ENCODE measurements around the gene CILP2.

Gene CILP2

GRCh38 chr19:19549804-19550464 lies 11.9 kb downstream of the CILP2 start:
- no peaks in the 10 kb centered on the region for H3K36me3 ChIP-seq (ENCODE audit: insufficient read depth, low read length)
- H3K27me3 ChIP-seq (ENCODE audit: insufficient read depth, low read length), result no peaks in the 10 kb centered on the region
- no peak overlapping the region for H3K4me3 ChIP-seq (ENCODE audit: low read length)
- H3K9me3 ChIP-seq (ENCODE audit: low read length), result peaks cover 3% of the 10 kb centered on the region
- H2AFZ ChIP-seq (ENCODE audit: low read depth, low read length), result no peak overlapping the region
- no peaks in the 10 kb centered on the region for H3K4me1 ChIP-seq (ENCODE audit: insufficient read depth, low read length)

DNA sequence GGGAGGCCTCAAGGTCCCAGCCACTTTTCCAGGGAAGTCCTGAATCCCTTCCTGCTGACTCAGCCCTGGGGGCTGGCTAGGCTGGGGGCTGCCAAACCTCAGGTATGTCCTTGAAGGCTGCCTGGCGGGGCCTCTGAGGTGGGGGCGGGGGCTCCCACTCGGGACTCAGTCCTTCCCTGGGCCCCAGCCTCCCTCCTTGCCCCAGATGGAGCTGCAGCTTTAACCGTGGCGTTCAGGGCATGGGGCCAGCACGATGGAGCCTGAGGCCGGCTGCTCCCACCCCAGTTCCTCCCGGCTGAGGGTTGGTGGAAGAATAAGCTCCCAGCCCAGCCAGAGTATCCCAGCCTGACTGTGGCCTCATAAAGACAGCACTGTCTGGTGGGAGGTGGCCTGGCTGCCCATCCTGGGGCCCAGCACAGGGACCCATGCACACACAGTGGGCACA lies 12.4 kb downstream of the CILP2 start:
- H3K4me1 ChIP-seq (ENCODE audit: insufficient read depth, low read length), result no peaks in the 10 kb centered on the region
- H2AFZ ChIP-seq (ENCODE audit: low read depth, low read length), result no peak overlapping the region
- H3K36me3 ChIP-seq (ENCODE audit: insufficient read depth, low read length), result no peaks in the 10 kb centered on the region
- H3K9me3 ChIP-seq (ENCODE audit: low read length), result no peaks in the 10 kb centered on the region
- no peaks in the 10 kb centered on the region for H3K27me3 ChIP-seq (ENCODE audit: insufficient read depth, low read length)
- H3K4me3 ChIP-seq (ENCODE audit: low read length), result no peak overlapping the region

- no peaks in the 10 kb centered on the region for H3K9me3 ChIP-seq (ENCODE audit: low read length)
- H2AFZ ChIP-seq (ENCODE audit: low read depth, low read length), result no peak overlapping the region
- no peaks in the 10 kb centered on the region for H3K36me3 ChIP-seq (ENCODE audit: insufficient read depth, low read length)
- H3K27me3 ChIP-seq (ENCODE audit: insufficient read depth, low read length), result no peaks in the 10 kb centered on the region
- no peak overlapping the region for H3K4me3 ChIP-seq (ENCODE audit: low read length)
- no peaks in the 10 kb centered on the region for H3K4me1 ChIP-seq (ENCODE audit: insufficient read depth, low read length)
Measured at GRCh38 chr19:19550972-19551852, 13.1 kb downstream of the CILP2 start.

DNA sequence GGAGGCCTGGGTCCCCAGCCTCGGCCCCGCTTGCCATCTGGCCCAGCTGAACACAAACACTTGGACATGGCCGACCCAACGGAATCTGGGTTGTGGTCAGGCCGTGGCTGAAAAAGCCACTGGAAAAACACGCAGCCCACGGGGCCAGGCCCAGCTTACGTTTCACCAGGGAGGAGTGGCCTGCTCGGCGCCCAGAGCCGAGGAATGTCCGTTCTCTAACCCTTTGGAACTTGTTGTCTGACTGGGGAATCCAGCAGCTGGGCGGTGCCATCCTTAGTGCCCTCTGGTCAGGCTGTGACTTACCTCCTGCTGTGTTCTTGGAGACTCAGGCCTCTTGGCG lies 13.8 kb downstream of the CILP2 start:
- H2AFZ ChIP-seq (ENCODE audit: low read depth, low read length), result no peak overlapping the region
- H3K27me3 ChIP-seq (ENCODE audit: insufficient read depth, low read length), result no peaks in the 10 kb centered on the region
- H3K4me1 ChIP-seq (ENCODE audit: insufficient read depth, low read length), result no peaks in the 10 kb centered on the region
- H3K9me3 ChIP-seq (ENCODE audit: low read length), result no peaks in the 10 kb centered on the region
- no peak overlapping the region for H3K4me3 ChIP-seq (ENCODE audit: low read length)
- H3K36me3 ChIP-seq (ENCODE audit: insufficient read depth, low read length), result no peaks in the 10 kb centered on the region

DNA sequence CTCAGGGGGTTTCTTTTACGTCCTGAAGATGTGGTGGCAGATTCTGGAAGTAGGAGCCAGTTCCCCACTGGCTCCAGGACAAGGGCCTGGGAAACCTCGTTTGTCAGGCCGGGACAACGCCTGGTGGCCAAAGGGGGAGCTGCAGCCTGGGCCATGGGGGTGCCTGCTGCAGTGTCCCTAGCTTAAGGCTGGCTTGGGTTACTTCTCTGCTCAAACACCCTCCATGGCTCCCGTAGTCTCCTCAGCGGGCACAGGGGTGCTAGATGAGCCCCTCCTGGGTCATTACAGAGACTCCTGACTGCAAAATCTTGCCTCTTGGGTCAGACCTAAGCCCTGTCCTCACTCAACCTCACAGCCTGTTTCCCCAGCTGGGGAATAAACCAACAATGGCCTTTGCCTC lies 14.7 kb downstream of the CILP2 start:
- Histone ChIP-seq H3K9me3 (ENCODE audit: low read length) (no peaks in the 10 kb centered on the region), H3K27me3 (ENCODE audit: insufficient read depth, low read length) (no peaks in the 10 kb centered on the region), H3K4me3 (ENCODE audit: low read length) (no peak overlapping the region), H3K4me1 (ENCODE audit: insufficient read depth, low read length) (no peaks in the 10 kb centered on the region), H2AFZ (ENCODE audit: low read depth, low read length) (no peak overlapping the region), H3K36me3 (ENCODE audit: insufficient read depth, low read length) (no peaks in the 10 kb centered on the region)

DNA sequence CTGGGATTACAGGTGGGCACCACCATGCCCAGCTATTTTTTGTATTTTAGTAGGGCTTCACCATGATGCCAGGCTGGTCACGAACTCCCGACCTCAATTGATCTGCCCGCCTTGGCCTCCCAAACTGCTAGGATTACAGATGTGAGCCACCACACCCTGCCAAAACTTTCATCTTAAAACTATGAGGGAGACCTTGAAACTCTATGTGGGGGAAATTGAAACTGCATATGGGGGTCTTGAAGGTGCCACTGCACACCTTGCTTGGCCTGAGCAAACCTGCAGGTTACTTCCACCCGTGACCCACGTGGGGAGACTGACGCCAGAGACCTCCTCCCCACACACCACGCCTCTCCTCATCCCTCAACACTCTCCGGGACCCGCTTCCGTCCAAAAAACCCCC lies 15.6 kb downstream of the CILP2 start:
- Histone ChIP-seq H2AFZ (ENCODE audit: low read depth, low read length) (no peak overlapping the region), H3K9me3 (ENCODE audit: low read length) (no peaks in the 10 kb centered on the region), H3K4me1 (ENCODE audit: insufficient read depth, low read length) (no peaks in the 10 kb centered on the region), H3K36me3 (ENCODE audit: insufficient read depth, low read length) (no peaks in the 10 kb centered on the region), H3K27me3 (ENCODE audit: insufficient read depth, low read length) (no peaks in the 10 kb centered on the region), H3K4me3 (ENCODE audit: low read length) (no peak overlapping the region)

- H3K9me3 ChIP-seq (ENCODE audit: low read length), result no peaks in the 10 kb centered on the region
- H3K4me1 ChIP-seq (ENCODE audit: insufficient read depth, low read length), result no peaks in the 10 kb centered on the region
- no peaks in the 10 kb centered on the region for H3K27me3 ChIP-seq (ENCODE audit: insufficient read depth, low read length)
- H3K36me3 ChIP-seq (ENCODE audit: insufficient read depth, low read length), result no peaks in the 10 kb centered on the region
- H2AFZ ChIP-seq (ENCODE audit: low read depth, low read length), result no peak overlapping the region
- no peak overlapping the region for H3K4me3 ChIP-seq (ENCODE audit: low read length)
Measured at GRCh38 chr19:19554074-19555023, 16.3 kb downstream of the CILP2 start.

- no peaks in the 10 kb centered on the region for H3K4me1 ChIP-seq (ENCODE audit: insufficient read depth, low read length)
- H3K27me3 ChIP-seq (ENCODE audit: insufficient read depth, low read length), result no peaks in the 10 kb centered on the region
- H3K9me3 ChIP-seq (ENCODE audit: low read length), result no peaks in the 10 kb centered on the region
- H2AFZ ChIP-seq (ENCODE audit: low read depth, low read length), result no peak overlapping the region
- H3K36me3 ChIP-seq (ENCODE audit: insufficient read depth, low read length), result peaks cover 3% of the 10 kb centered on the region
- no peak overlapping the region for H3K4me3 ChIP-seq (ENCODE audit: low read length)
Measured at GRCh38 chr19:19558055-19558454, 20.0 kb downstream of the CILP2 start.

DNA sequence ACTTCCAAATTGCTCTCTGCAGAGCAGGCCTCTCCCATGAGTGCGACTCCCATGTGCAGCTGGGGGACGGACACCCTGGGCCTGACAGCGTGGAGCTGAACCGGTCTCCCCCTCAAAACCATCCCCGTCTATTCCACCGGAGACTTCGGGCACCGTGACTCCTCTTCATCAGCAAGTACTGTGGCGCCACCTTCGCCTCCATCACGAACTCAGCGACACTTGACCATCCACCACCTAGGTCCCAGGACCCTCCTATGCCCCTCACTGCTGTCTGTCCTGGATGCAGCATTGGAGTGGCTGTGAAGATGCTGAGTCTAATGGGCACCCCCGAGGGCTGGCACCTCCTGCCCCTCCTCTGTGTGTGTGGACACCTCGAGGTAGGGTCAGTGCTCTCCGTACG lies 20.6 kb downstream of the CILP2 start:
- Histone ChIP-seq H2AFZ (ENCODE audit: low read depth, low read length) (no peak overlapping the region), H3K4me3 (ENCODE audit: low read length) (no peak overlapping the region), H3K9me3 (ENCODE audit: low read length) (no peaks in the 10 kb centered on the region), H3K4me1 (ENCODE audit: insufficient read depth, low read length) (no peaks in the 10 kb centered on the region), H3K36me3 (ENCODE audit: insufficient read depth, low read length) (peaks cover 5% of the 10 kb centered on the region), H3K27me3 (ENCODE audit: insufficient read depth, low read length) (no peaks in the 10 kb centered on the region)

DNA sequence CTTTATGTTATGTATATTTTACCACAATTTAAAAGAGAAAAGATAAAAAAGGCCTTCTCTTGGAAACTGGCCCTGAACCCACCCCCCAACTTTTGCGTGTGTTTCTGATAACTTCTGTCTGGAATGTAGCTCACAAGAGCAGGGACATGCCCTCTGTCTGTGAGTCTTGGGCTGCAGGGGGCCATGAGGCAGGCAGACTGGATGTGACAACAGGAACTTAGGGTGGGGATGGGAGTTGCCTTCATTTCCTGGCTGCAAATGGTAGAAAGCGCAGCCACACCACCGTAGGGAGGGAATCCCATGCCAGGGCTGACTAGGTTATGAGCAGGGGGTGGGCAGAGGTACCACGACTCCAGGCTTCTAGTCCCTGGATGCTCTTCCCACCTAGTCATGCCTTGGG lies 21.9 kb downstream of the CILP2 start:
- Histone ChIP-seq H2AFZ (ENCODE audit: low read depth, low read length) (no peak overlapping the region), H3K9me3 (ENCODE audit: low read length) (peaks cover 3% of the 10 kb centered on the region), H3K4me3 (ENCODE audit: low read length) (no peak overlapping the region), H3K4me1 (ENCODE audit: insufficient read depth, low read length) (no peaks in the 10 kb centered on the region), H3K27me3 (ENCODE audit: insufficient read depth, low read length) (no peaks in the 10 kb centered on the region), H3K36me3 (ENCODE audit: insufficient read depth, low read length) (peaks cover 9% of the 10 kb centered on the region)

- no peak overlapping the region for H3K4me3 ChIP-seq (ENCODE audit: low read length)
- no peaks in the 10 kb centered on the region for H3K4me1 ChIP-seq (ENCODE audit: insufficient read depth, low read length)
- peaks cover 5% of the 10 kb centered on the region for H3K9me3 ChIP-seq (ENCODE audit: low read length)
- H3K36me3 ChIP-seq (ENCODE audit: insufficient read depth, low read length), result peaks cover 19% of the 10 kb centered on the region
- H3K27me3 ChIP-seq (ENCODE audit: insufficient read depth, low read length), result no peaks in the 10 kb centered on the region
- H2AFZ ChIP-seq (ENCODE audit: low read depth, low read length), result no peak overlapping the region
Measured at GRCh38 chr19:19561946-19562664, 24.0 kb downstream of the CILP2 start.

- H3K9me3 ChIP-seq (ENCODE audit: low read length), result peaks cover 7% of the 10 kb centered on the region
- H3K27me3 ChIP-seq (ENCODE audit: insufficient read depth, low read length), result no peaks in the 10 kb centered on the region
- no peak overlapping the region for H2AFZ ChIP-seq (ENCODE audit: low read depth, low read length)
- no peaks in the 10 kb centered on the region for H3K4me1 ChIP-seq (ENCODE audit: insufficient read depth, low read length)
- no peak overlapping the region for H3K4me3 ChIP-seq (ENCODE audit: low read length)
- H3K36me3 ChIP-seq (ENCODE audit: insufficient read depth, low read length), result peaks cover 22% of the 10 kb centered on the region
Measured at GRCh38 chr19:19562665-19563347, 24.7 kb downstream of the CILP2 start.

Data from neuron (in vitro differentiated cells).